ENCODE measurements around the gene CACNB2.
"Not testable (repeated sequence)": the region's sequence is repeated elsewhere in the genome, so short reads cannot be mapped to it uniquely, and the experiment has no call there.

CACNB2 gene

DNA sequence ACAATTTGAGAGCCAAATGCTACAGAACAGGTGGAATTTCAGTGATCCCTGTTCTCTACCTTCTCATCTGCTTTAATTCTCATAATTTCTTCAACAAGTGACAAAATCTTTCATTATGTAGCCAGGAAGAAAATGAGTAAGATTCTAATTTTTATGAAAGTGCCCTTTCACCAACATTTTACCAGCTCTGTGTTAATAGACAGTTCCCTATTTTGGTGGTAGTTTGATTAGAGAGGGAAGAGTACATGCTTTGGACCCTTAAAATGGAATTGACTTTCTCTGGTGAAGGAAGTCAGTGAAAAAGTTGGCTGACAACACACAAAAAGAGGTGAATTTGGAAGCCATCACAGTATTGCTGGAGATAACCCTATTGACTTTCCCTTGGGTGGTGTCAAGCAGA lies 61.7 kb downstream of the CACNB2 start:
- no peak for DNase-seq (ENCODE audit: low spot score)

DNA sequence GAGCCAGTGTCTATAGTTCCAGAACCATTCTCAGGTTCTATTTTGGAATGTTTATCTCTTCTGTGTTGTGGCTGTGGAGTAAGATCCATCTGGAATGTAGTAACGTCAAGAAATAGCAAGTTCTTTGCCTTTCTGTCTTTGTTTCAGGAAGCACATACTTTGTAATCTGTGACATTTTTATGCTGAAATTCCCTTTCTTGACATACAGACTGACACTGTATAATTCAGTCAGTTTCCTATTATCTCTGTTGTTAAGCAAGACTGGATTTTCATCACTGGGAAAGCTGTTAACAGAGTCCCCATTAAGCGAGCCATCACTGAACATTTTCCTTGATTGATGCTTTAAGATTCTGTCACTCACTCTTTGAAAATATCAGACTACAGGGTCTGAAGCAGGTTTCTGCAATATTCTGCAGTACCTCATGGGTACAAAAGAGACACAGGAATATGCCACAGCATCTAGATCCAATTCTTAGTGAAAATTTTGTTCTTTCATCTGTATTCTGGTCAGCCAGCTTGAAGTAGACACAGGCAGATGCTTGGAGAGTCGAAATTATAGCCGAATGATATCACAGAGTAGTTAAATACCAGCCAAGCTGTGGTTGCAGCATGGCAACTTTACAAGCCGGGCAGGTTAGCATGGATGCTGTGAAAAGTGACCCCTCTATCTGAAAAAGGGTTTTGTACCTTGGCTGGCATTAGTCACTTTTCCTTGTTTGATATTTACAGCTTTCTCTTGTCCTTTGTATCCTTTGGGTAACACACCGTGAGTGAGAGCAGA lies 62.6 kb downstream of the CACNB2 start:
- no peak for DNase-seq (ENCODE audit: low spot score)

DNA sequence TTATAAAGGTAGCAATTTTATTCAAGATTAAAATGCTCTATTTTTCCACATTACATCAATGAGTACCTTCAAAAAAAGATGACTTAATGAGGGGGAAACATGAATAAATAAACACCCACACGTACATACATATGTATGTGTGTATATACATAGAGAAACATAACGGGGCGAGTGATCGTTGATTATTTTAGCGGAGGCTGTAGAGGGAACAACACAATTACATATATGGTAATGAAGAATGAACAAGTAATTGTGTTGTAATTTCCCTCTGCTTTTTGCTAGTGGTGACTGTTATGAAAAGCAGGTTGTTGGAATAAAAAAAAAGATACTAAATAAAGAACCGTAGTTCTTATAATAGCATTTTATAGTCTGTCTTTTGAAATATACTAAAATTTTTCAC lies 63.2 kb downstream of the CACNB2 start:
- no peak for DNase-seq (ENCODE audit: low spot score)

DNA sequence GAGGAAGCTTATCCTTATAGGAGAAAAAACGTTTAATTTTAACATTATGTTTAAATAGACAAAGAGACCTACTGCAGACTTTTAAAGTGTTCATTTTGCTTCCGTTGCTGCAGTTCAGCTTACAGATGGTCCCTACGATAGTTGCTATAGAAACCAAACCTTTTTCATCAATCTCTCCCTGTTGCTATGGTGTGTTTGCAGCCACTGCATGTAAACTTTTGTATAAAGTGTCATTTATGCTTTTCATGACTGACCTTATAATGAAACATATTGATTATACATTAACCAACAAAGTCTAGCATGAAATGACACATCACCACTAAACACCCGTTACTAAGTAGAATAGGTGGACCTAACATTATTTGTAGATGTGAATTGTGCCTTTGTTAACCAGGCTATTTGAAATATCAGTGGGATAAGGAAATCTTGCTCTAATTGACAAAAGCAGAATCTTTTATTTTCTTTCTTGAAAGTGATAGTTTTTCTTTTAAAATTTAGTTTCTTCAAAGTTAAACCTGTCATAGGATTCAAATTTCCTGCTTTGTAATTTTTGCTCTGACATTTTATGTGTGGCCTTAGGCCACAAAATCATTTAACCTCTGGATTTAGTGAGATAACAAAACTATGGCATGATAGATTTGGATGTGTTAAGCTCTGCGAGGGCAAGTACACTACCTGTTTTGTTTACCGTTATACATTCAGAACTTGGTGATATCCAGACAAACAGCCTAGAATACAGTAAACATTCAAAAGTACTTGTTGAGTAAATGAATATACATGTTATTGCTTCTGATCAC lies 64.0 kb downstream of the CACNB2 start:
- DNase-seq (ENCODE audit: low spot score): no peak

DNA sequence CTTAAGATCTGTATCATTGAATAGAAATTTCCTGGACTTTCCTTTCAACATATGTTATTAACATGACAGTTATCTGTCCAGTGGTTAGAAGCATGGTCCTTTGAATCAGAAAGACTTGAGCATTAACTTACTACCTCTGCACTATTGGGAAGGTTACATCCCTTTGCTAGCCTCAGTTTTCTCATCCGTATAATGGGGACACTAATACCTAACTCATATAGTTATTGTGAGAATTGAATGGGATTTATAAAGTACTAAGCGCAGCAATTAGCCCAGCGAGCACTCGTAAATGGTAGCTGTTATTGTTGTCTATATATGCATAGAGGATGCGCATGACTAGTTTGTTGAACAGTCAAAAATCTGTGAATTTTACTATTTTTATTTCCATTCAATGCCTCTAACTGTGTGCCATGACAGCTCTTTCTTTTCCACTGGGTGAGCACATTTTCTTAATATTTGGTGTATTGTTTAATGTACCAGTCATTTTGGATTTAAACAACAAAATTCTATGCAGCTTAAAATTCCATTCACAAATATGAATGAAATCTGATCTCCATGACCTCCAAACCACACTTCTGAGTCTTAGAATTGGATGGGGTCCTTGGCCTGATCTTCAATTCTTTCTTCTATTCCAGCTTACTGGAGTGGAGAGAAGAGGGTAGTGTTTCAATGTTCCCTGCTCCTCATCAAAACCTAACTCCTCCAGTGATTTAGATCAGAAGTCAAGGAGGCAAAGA lies 65.0 kb downstream of the CACNB2 start:
- no peak for DNase-seq (ENCODE audit: low spot score)

DNA sequence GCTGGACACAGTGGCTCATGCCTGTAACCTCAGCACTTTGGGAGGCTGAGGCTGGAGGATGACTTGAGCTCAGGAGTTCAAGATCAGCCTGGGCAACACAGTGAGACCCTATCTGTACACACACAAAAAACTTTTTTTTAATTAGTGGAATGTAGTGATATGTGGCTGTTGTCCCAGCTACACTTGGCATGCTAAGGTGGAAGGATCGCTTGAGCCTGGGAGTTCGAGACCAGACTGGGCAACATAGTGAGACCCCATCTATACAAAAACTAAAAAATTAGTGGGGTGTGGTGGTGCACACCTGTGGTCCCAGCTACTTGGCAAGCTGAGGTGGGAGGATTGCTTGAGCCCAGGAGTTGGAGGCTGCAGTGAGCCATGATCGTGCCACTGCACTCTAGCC lies 68.0 kb downstream of the CACNB2 start:
- DNase-seq (ENCODE audit: low spot score): not testable (repeated sequence)

DNA sequence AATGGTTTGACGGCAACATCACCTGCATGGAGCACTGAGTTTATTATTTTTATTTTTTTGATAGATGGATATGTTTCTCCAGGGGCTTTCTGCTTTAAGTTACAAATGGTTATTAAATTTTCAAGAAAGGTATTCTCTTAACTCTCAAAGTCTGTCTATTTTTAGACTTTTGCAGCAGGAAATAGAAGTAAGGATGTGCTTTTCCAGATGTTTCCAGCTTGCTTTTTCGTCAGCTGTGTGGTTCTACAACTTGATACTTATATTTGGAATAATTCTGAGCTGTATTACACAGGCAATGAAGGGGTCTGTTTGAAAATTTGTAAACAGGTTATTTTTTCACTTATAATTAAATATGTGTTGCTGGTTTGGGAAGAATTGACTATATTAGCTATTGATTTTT lies 69.0 kb downstream of the CACNB2 start:
- no peak for DNase-seq (ENCODE audit: low spot score)

DNA sequence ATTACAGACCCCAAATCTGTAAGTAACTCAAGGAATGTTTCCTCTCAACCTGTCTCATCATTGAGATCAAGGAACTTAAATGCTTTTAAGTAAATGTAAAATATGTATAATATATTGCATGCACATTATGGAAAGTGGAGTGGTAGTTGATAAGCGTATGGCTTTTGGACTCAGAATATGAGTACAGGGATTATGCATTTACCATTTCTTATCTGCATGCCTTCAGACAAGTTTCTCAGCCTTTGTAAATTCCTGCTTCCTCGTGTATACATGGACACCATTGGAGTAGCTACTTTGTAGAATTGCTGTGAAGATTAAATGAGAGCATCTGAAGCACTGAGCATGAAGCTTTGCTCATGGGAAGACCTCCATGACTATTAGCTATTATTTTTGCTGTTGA lies 70.5 kb downstream of the CACNB2 start:
- no peak for DNase-seq (ENCODE audit: low spot score)

DNA sequence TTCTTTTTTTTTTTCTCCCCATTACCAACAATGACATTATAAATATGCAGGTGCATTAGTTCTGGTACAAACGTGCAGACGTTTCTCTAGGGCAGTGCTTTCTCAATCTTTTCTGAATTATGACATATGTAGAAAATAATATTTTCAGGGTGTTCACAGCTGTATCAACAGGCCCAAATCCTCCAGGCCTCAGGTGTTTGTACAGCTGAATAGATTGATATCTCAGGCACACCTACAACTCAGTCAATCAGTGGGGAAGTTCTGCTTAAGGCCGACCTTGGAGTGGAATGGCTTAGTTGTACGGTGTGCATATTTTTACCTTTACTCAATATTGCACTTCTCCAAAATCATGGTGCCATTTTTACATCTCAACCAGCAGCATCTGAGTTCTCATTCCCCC lies 71.6 kb downstream of the CACNB2 start:
- no peak for DNase-seq (ENCODE audit: low spot score)

DNA sequence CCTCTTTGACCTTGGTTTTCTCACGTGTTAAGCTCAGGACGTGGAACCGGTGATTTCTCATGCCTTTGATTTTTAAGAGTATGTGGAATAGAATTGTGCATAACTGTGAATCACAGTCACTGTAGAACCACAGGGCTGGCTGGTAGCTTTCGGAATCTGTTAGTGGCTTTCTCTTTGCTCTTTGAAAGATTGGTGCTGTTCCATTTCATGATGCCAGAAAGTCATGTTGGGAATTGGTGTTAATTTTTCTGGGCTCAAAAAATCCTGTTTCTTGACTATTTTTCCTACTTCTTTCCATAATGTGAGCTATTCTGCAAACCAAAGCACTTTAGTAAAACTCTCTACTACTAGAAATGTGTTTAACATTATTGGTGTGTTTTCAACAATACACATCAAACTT lies 73.0 kb downstream of the CACNB2 start:
- no peak for DNase-seq (ENCODE audit: low spot score)

DNA sequence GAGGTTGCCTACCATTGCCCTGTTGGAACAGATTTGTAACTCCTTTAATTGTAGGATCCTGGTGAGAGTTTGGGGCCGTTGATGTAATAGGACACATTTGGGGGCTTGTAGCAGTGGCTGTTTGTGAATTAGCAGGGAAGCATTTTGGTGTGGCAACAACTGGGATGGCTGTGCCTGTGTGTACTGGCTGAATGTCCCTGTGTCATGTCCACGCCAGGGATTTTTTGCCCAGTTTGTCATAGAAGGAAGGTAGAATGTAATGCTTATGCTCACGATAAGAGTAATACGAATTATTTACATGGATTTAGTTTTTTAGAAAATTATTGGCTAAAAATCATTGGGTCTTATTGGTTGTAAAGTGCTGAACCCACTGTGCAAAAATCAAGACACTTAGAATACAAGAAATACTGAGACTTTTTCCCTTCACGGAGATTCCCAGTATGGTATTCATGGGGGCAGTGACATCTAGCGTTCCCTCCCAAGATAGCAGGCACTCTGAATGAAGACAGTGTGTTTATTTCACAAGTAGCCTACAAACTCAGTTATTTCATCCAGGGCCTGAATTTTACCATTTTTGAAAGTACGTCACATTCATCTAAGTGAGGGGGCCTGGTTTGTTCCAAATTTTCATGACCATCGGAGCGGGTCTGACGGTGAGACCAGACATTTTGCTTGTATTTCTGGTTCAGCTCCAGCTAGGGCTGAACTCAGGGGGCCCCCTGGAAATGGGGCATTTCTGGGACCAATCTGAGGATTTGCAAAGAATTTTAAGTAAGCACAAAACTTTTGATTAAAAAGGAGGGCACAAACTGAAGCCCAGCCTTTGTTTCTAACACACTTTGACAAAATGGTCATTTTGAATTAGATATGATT lies 74.7 kb downstream of the CACNB2 start:
- peak; percentile 76 for DNase-seq (ENCODE audit: low spot score)

DNA sequence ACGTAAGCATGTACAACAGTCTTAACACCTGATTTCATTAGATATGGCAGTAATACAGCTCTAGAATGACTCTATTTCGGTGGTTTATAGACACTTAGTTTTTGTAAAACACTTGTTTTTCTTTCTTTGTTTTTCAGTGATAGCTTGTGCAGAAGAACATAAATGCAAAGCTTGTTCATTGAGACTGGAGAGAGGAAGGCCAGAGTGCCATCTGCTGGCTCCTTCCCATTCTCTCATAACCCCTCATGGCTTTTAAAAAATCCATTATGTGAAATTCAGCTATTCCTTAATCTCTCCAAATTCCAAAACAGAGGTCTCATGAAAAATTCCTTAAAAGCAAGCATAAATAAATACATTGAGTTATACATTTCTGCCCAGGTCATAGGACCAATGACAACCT lies 76.3 kb downstream of the CACNB2 start:
- peak; percentile 38 for DNase-seq (ENCODE audit: low spot score)

DNA sequence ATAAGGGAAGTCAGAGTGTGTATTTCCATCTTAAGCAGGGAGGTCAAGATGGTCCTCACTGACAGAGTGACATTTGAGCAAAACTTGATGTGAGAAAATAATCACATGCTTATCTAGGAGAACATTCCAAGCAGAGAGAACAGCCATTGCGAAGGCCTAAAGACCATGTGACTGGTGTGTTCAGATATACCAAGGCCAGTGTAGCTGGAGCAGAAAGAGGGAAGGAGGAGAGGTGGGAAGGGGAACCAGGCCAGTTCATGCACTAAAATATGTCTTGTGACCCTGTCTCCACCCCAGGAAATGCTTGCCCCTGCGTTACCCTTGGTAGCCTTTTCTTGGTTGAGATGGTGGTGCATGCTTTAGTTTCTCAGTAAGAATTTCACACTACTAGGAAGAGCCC lies 77.4 kb downstream of the CACNB2 start:
- no peak for DNase-seq (ENCODE audit: low spot score)

DNA sequence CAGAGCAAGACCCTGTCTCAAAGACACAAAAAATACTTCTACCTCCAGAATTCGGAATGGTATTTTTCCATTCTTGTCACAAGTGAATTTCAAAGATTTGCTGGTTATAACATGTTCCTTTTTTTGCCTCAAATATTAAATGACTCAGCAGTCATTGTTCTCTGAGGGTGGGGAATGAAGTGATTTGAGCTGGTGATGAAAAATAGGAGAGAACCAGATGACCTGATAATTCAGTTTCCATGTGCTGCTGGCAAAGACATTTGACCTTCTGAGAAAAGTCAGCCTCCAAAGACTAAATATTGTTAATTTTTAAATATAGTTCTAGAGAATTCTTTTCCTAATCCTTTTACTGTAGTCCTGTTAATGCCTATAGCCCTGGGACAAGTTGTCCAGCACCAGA lies 78.9 kb downstream of the CACNB2 start:
- no peak for DNase-seq (ENCODE audit: low spot score)

DNA sequence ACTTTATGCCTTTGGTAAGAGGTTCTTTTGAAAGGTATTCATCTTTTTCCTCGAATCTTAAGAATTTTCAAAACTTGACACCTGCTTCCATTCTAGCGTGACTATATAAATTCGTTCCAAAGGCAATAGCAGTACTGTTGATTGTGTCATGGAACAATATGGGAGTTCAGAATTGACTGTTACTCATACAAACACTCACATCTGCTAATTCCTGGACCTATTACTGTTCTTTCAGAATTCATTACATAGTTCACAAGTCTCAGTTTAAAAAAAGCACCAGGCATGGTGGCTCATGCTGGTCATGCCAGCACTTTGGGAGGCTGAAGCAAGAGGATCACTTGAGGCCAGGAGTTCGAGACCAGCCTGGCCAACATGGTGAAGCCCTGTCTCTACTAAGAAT lies 80.9 kb downstream of the CACNB2 start:
- DNase-seq (ENCODE audit: low spot score): peak; percentile 23

DNA sequence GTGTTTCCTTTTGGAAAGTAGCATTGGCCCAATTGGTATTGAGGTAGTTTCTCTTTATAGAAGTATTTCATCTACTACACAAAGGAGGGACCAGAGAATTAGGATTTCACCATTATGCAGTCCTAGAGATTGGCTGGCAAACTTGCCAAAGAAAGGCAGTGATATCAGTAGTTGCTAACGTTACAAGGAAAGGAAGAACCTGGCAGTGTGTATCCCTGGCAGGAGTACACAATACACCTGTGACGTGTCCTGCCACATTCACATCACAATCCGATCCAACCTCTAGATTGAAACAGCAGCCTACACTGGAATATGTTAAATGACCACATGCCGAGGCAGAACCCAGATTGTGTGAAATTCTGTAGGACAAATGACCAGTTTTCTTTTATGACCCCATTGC lies 81.7 kb downstream of the CACNB2 start:
- DNase-seq (ENCODE audit: low spot score): no peak

DNA sequence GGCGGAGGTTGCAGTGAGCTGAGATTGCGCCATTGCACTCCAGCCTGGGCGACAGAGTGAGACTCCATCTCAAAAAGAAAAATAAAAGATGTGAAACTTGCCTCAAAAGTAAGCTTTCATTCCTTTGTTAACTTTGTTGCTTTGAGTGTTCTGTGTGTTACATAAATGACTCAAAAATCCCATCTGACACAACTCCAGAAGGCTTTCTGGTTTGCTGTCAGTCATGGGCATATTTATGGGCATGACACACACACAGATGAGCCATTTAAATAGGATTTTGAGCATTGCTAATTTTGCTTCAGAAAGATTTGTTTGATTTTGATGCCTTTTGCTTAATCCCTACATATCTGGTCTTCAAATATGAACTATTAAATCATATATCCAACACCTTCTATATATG lies 82.6 kb downstream of the CACNB2 start:
- no peak for DNase-seq (ENCODE audit: low spot score)

DNA sequence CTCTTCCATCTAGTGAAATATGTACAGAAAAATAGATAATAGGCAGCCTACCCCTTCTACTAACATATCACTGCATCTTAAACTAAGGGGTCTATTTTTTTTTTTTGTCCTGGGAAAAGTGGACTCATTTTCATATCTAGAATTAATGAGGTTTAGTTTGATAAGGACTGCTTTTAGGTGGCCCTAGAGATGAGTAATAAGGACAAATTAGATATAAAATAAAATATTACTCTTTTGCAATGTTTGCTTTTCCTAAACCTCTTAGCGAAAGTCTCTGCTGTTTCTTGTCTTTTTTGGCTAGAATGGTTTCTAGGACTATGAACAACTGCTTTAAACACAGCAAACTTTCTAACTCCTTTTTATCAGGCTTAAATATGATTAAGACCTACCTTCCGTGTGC lies 83.7 kb downstream of the CACNB2 start:
- DNase-seq (ENCODE audit: low spot score): no peak

DNA sequence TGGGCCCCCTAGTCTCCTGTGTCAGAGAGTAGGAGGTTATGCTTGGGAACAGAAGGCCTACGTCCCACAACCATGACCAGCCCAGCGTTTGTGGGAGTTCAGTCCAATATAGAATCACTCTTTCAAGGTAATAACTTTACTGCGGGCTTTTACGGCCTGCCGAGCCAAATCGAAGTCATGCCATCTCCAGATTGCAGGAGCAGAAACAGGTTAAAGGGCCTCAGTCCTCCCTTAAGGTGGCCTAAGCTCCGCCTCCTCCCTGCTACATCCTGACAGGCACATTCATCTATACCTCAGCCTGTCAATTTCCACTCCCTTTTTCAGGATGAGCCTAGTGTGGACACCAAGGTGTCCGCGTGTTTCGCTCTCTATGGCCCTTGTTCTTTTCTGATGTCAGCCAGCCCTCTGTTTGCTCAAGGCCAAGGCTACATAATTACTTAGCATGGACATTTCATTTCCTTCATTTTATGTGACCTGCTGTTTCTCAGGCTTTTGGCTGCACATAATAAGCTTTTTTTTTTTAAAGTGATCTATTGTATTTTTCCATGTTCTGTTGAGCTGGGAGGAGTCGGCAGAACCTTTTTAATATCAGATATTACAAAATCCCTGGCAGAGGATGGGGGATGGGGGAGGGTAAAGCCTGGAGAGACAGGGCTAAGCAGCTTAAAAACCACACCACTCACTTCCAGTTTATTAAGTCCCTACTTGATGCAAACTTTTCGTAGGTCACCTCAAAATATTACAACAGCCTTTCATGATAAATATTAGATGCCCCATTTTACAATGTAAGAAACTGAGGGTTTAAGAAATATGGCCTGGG lies 84.6 kb downstream of the CACNB2 start:
- DNase-seq (ENCODE audit: low spot score): no peak

DNA sequence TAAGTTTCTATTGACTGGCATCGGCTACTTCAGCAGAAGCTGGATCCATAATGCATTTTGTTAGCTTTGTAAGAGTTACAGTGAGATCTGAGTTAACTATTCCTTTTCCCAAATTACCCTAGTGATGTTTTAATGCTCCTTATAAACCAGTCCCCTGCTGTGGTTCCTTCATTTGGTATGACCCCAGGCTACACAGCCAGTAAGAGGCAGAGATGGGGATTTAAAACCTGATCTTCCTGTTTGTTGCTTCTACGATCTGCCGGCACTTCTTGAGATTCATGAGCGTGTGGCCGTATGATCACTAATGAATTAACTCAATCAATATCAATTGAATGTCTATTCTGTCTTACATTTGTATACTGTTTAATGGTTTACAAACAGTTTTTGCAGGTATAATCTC lies 86.1 kb downstream of the CACNB2 start:
- no peak for DNase-seq (ENCODE audit: low spot score)

DNA sequence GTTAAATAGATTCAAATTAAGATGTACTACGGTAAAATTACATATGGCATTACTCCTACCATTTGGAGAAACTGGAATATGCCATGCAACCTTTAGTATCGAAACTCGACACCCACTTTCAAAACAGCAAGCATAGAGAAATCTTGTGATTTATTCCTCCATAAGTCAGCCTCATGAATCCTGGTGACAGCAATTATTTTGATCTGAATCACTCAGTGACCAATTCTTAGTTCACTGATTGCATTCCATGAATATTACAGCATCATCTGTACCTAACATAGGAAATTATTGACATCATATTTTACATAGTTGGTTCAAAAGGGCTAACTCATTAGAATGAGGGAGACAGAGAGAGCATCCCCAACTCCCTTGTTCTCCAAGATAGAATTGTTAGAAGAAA lies 89.6 kb downstream of the CACNB2 start:
- peak; percentile 26 for DNase-seq (ENCODE audit: low spot score)
